ENCODE results near the gene IFFO2. TPM values are rescaled to one million over a fixed set of nuclear protein-coding genes. Genes with fewer than 3 reads are reported as not detected.

The IFFO2 gene
- total and polyA plus RNA-seq, 2 of the 8 experiments (the other 6 are each of a cell fraction or from before 2014, with no cell fraction given), result 6.6 to 10.4 TPM

DNA sequence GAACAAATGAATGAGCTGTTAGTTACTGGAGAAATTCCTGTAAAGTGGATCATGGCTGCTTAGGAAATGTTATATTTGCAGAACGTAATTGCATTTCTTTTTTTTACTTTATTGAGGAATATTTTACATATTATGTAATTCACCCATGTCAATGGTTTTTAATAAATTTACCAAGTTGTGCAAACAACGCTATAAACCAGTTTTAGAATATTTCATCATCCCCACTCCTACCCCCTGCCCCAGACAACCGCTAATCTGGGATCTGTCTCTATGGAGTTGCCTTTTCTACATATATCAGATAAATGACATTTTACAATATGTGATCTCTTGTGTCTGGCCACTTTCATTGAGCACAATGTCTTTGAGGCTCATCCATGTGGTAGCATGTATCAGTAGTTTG is 4.3 kb upstream of the IFFO2 start:
- H2BK12ac ChIP-seq (ENCODE audit: low read depth, low read length), result no peak overlapping the region
- ChIA-PET POLR2A (ENCODE audit: partially characterized antibody) (no interaction called here), CTCF (ENCODE audit: partially characterized antibody) (interaction anchor here (7.6 kb wide), 1 partner anchor 52 kb away, joined by 40 read pairs; no protein-coding TSS in a partner anchor)
- no peak overlapping the region for H3K27ac ChIP-seq (ENCODE audit: low read depth, low read length)
- H3K27me3 ChIP-seq (replicated peaks in 1 of 4; ENCODE audit: control insufficient read depth in 3 of 4, extremely low read depth in 1 of 4, insufficient read depth in 3 of 4, low read length in 3 of 4), result peaks cover 5 to 23% (median 10%) of the 10 kb centered on the region in 4 experiments; a peak in 6 of 7 replicates
- WGBS, 2 experiments (ENCODE audit: extremely low coverage in 1 of 2, insufficient coverage in 1 of 2, insufficient read length in 1 of 2, insufficient replicate concordance in 2 of 2, low coverage in 1 of 2, low lambda C conversion rate in 2 of 2, missing lambda C conversion rate in 1 of 2), result 84% methylated on average over 3 of the region's 3 CpGs; no CpG with 5 or more reads in 1 of the 2 experiments
- no peak overlapping the region for H3K4me2 ChIP-seq (ENCODE audit: insufficient read depth in 1 of 2, low read depth in 2 of 2, low read length in 2 of 2)
- FAIRE-seq (no peak), DNase-seq (ENCODE audit: low read depth in 1 of 2, low spot score in 2 of 2) (no peak)
- no peak overlapping the region for H3K9ac ChIP-seq (replicated peaks in 1 of 4; ENCODE audit: extremely low read depth in 1 of 4, low read depth in 3 of 4, low read length in 3 of 4)
- no peaks in the 10 kb centered on the region for H3K79me1 ChIP-seq (ENCODE audit: low read depth, low read length)
- no peak overlapping the region for H3K56ac ChIP-seq (replicated peaks; ENCODE audit: insufficient read length, low read depth, low read length)
- no peak overlapping the region for H3K4ac ChIP-seq (replicated peaks; ENCODE audit: insufficient read length, low read depth, low read length)
- no peaks in the 10 kb centered on the region for H3K9me3 ChIP-seq (ENCODE audit: insufficient read depth in 2 of 2, low read depth in 1 of 2, low read length in 1 of 2)
- no peak overlapping the region for H4K91ac ChIP-seq (replicated peaks; ENCODE audit: insufficient read length, low read length)
- peaks cover 7% of the 10 kb centered on the region; the same call in 1 of the 2 replicates for H3K23me2 ChIP-seq (ENCODE audit: low read depth, low read length)
- H2AFZ ChIP-seq (ENCODE audit: low read length), result no peak overlapping the region
- H2BK20ac ChIP-seq (ENCODE audit: low read length), result no peak overlapping the region
- no peak overlapping the region for H2BK15ac ChIP-seq (ENCODE audit: low read length)
- no peak overlapping the region for H2BK5ac ChIP-seq (ENCODE audit: low read depth, low read length)
- H4K5ac ChIP-seq (ENCODE audit: insufficient read length, low read depth, low read length), result no peak overlapping the region
- no peak overlapping the region for H3K14ac ChIP-seq (ENCODE audit: insufficient read length)
- peaks cover 0 to 5% (median 2%) of the 10 kb centered on the region in 4 experiments; a peak in 4 of 7 replicates for H3K4me1 ChIP-seq (replicated peaks in 1 of 4; ENCODE audit: control insufficient read depth in 3 of 4, insufficient read depth in 4 of 4, low read length in 3 of 4)
- no peaks in the 10 kb centered on the region for H3K36me3 ChIP-seq (ENCODE audit: control insufficient read depth in 2 of 4, insufficient read depth in 4 of 4, low read length in 3 of 4)
- H4K20me1 ChIP-seq (replicated peaks in 1 of 2; ENCODE audit: control insufficient read depth in 1 of 2, insufficient read depth in 2 of 2, low read length in 2 of 2), result no peaks in the 10 kb centered on the region
- no peak overlapping the region for H3K18ac ChIP-seq (ENCODE audit: extremely low read depth, low read length)
- no peak overlapping the region for H4K8ac ChIP-seq (ENCODE audit: extremely low read depth, insufficient read depth, low read length)
- no peak overlapping the region for H3K23ac ChIP-seq (ENCODE audit: insufficient read length)
- H2BK120ac ChIP-seq (replicated peaks; ENCODE audit: low read depth, low read length), result no peak overlapping the region
- H2AK5ac ChIP-seq (ENCODE audit: low read depth, low read length), result no peak overlapping the region
- no peak for TF ChIP-seq TAF7 (optimal IDR thresholded peaks at IDR 0.05; ENCODE audit: borderline replicate concordance, low read depth, low read length)
- TF ChIP-seq RNF2 (IDR thresholded peaks at IDR 0.05; ENCODE audit: borderline replicate concordance, low read depth, low read length, missing control alignments, poor library complexity, severe bottlenecking), result no peak
- TF ChIP-seq SIRT6 (IDR thresholded peaks at IDR 0.05; ENCODE audit: low read length), result no peak
- TF ChIP-seq KDM1A (IDR thresholded peaks at IDR 0.05; ENCODE audit: borderline replicate concordance, low read length), result no peak
- TF ChIP-seq KDM4A (IDR thresholded peaks at IDR 0.05; ENCODE audit: low read depth, low read length, severe bottlenecking), result no peak
- no peak for TF ChIP-seq POLR2AphosphoS5 (IDR thresholded peaks at IDR 0.05; ENCODE audit: low read depth, low read length)
- no peak for TF ChIP-seq ASH2L (IDR thresholded peaks at IDR 0.05; ENCODE audit: low read length)
- no peak for TF ChIP-seq EP300 (IDR thresholded peaks at IDR 0.05; ENCODE audit: borderline replicate concordance in 1 of 2, low read depth in 2 of 2, low read length in 2 of 2)
- TF ChIP-seq SUZ12 (IDR thresholded peaks at IDR 0.05; ENCODE audit: low read length), result no peak
- no peaks in the 10 kb centered on the region for H3K79me2 ChIP-seq (ENCODE audit: control insufficient read depth in 1 of 2, insufficient read depth in 2 of 2, low read length in 2 of 2)
- no peak overlapping the region for H3K4me3 ChIP-seq (ENCODE audit: extremely low read depth in 1 of 4, insufficient read depth in 2 of 4, low read depth in 3 of 4, low read length in 4 of 4)
